ENCODE measurements around the gene CALD1.

- TF ChIP-seq CREB5 (CRISPR knock-in tag; IDR thresholded peaks at IDR 0.05; ENCODE audit: low read depth), result no peak
- TF ChIP-seq OSR1 (CRISPR knock-in tag; IDR thresholded peaks at IDR 0.05), result no peak
- no peak for TF ChIP-seq ZC3H10 (CRISPR knock-in tag; IDR thresholded peaks at IDR 0.05)
- no peak for TF ChIP-seq CSDC2 (CRISPR knock-in tag; IDR thresholded peaks at IDR 0.05)
- TF ChIP-seq ZNF565 (CRISPR knock-in tag; conservative IDR thresholded peaks at IDR 0.05; ENCODE audit: low read depth), result no peak
- TF ChIP-seq ZFP3 (CRISPR knock-in tag; IDR thresholded peaks at IDR 0.05), result no peak
- TF ChIP-seq PATZ1 (CRISPR knock-in tag; IDR thresholded peaks at IDR 0.05; ENCODE audit: borderline replicate concordance), result no peak
These were observed 116.6 kb downstream of the CALD1 start for GRCh38 chr7:134896073-134896472.

Data from SK-N-SH treated with all-trans-retinoic acid at 6 μM for 48 hours (cell line).